ENCODE data around the gene HIRA. TPM values are rescaled to one million over a fixed set of nuclear protein-coding genes. Genes with fewer than 3 reads are reported as not detected.

Gene HIRA
- total RNA-seq, 4 donors from 2014 or later = 14.8 to 23.0 (median 17.2) TPM

GRCh38 chr22:19467912-19468311, 36.4 kb upstream of the HIRA start:
- TF ChIP-seq, protein P1, sequence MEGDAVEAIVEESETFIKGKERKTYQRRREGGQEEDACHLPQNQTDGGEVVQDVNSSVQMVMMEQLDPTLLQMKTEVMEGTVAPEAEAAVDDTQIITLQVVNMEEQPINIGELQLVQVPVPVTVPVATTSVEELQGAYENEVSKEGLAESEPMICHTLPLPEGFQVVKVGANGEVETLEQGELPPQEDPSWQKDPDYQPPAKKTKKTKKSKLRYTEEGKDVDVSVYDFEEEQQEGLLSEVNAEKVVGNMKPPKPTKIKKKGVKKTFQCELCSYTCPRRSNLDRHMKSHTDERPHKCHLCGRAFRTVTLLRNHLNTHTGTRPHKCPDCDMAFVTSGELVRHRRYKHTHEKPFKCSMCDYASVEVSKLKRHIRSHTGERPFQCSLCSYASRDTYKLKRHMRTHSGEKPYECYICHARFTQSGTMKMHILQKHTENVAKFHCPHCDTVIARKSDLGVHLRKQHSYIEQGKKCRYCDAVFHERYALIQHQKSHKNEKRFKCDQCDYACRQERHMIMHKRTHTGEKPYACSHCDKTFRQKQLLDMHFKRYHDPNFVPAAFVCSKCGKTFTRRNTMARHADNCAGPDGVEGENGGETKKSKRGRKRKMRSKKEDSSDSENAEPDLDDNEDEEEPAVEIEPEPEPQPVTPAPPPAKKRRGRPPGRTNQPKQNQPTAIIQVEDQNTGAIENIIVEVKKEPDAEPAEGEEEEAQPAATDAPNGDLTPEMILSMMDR (IDR thresholded peaks at IDR 0.05; ENCODE audit: low read depth) = no peak

- TF ChIP-seq, protein P1 (IDR thresholded peaks at IDR 0.05; ENCODE audit: low read depth) = no peak
These were observed 35.6 kb upstream of the HIRA start for GRCh38 chr22:19466848-19467752.

DNA sequence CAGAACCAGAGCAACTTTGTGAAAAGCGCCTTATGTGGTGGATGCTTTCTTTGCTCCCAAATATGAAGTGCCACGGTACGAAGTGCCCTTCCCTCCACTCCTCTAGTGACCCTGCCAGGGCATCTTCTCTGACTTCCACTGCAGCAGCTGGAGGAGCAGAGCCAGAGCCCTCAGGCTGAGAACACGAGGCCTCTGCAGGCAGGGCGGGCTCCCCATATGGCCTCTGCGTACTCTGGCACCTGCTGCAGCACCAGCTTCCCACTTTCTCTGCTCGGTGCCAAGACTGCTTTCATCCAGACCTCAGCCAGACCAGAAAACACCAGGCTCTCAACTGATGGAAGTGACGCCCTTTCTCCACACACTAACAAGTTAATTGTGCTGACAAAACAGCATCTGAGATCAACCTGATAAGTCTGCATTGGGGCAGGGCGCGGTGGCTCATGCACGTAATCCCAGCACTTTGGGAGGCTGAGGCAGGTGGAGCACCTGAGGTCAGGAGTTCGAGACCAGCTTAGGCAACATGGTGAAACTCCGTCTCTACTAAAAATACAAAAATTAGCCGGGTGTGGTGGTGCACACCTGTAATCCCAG, 34.7 kb upstream of the HIRA start:
- TF ChIP-seq, protein P1 (IDR thresholded peaks at IDR 0.05; ENCODE audit: low read depth) = no peak

GRCh38 chr22:19464975-19465374, 33.4 kb upstream of the HIRA start:
- TF ChIP-seq, protein P1 (IDR thresholded peaks at IDR 0.05; ENCODE audit: low read depth) = no peak

DNA sequence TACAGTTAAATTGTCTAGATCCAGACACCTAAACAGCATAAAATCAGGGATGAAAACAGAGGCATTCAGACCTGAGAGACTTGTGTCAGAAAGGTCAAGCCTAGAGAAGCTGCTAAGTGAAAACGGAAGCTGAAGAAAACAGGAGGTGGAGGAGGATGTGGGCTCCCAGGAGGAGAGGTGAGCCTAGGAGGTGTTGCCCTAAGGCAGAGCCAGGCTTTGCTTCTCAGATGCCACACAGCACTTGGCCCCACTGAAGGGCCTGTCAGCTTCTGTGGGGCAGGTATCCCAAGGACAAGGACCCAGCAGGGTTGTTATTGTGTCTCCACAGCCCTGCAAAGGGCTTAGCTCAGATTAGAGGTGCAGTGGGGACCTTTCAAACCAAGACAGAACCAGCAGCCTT, 33.0 kb upstream of the HIRA start:
- TF ChIP-seq, protein P1 (IDR thresholded peaks at IDR 0.05; ENCODE audit: low read depth) = no peak

GRCh38 chr22:19463491-19464469, 32.2 kb upstream of the HIRA start:
- TF ChIP-seq, protein P1 (IDR thresholded peaks at IDR 0.05; ENCODE audit: low read depth) = no peak
